GM23338 (cell line): Measurements from ENCODE around the gene BPIFB6. TPM values are rescaled to one million over a fixed set of nuclear protein-coding genes. Genes with fewer than 3 reads are reported as not detected.

Experiments
- ATAC-seq: fragments of 200-7000 bp; cut with Tn5 transposase; 3 replicates; pipeline ENCODE4 v1.9.1; 2020
- DNase-seq: peaks from one replicate; pipeline ENCODE4 v3.0.0-alpha.2; 2015; ENCODE audit warnings: low spot score
- H2AFZ ChIP-seq: fragments of 200-600 bp; sonication (generic); 2 replicates; pipeline ENCODE4 v1.8.0; 2016; ENCODE audit warnings: antibody characterized with exemption, mild to moderate bottlenecking, moderate library complexity
- H3F3A ChIP-seq: fragments of 200-600 bp; sonication (generic); replicated peaks from 2 replicates; pipeline ENCODE4 v1.8.0; 2017; ENCODE audit warnings: antibody characterized with exemption, mixed run types, low read depth
- H3K27ac ChIP-seq: fragments of 200-600 bp; sonication (generic); 2 replicates; pipeline ENCODE4 v1.6.1; 2016; ENCODE audit warnings: low read depth
- H3K27me3 ChIP-seq: fragments of 200-600 bp; sonication (generic); 2 replicates; pipeline ENCODE4 v1.8.0; 2016; ENCODE audit warnings: mild to moderate bottlenecking, mixed run types, moderate library complexity; ENCODE audit not compliant: insufficient read depth
- H3K36me3 ChIP-seq: fragments of 200-600 bp; sonication (generic); 2 replicates; pipeline ENCODE4 v1.8.0; 2016; ENCODE audit warnings: mild to moderate bottlenecking; ENCODE audit not compliant: insufficient read depth
- H3K4me1 ChIP-seq: fragments of 200-600 bp; sonication (generic); 2 replicates; pipeline ENCODE4 v1.8.0; 2016; ENCODE audit warnings: mild to moderate bottlenecking, moderate library complexity; ENCODE audit not compliant: insufficient read depth
- H3K4me2 ChIP-seq: fragments of 200-600 bp; sonication (generic); 2 replicates; pipeline ENCODE4 v1.7.1; 2017; ENCODE audit warnings: mixed run types
- H3K4me3 ChIP-seq: fragments of 200-600 bp; sonication (generic); 2 replicates; pipeline ENCODE4 v1.6.1; 2016; ENCODE audit warnings: mixed run types
- H3K79me2 ChIP-seq: fragments of 200-600 bp; sonication (generic); replicated peaks from 2 replicates; pipeline ENCODE4 v1.8.0; 2017; ENCODE audit warnings: mild to moderate bottlenecking; ENCODE audit not compliant: insufficient read depth
- H3K9me2 ChIP-seq: fragments of 200-600 bp; sonication (generic); 2 replicates; pipeline ENCODE4 v1.8.0; 2017; ENCODE audit not compliant: insufficient read depth
- H4K20me1 ChIP-seq: fragments of 200-600 bp; sonication (generic); replicated peaks from 2 replicates; pipeline ENCODE4 v1.8.0; 2017; ENCODE audit warnings: mild to moderate bottlenecking; ENCODE audit not compliant: insufficient read depth
- H3K27ac Mint-ChIP-seq: 2 replicates; pipeline ENCODE4 v1.8.0; 2020; ENCODE audit warnings: inconsistent platforms, mild to moderate bottlenecking, moderate library complexity, mixed read lengths
- H3K27me3 Mint-ChIP-seq: 3 replicates; pipeline ENCODE4 v1.8.0; 2022; ENCODE audit warnings: low read depth, mild to moderate bottlenecking, moderate library complexity, mixed read lengths, inconsistent platforms; ENCODE audit not compliant: insufficient read depth, poor library complexity
- H3K36me3 Mint-ChIP-seq: 3 replicates; pipeline ENCODE4 v1.8.0; 2021; ENCODE audit warnings: low read depth, mild to moderate bottlenecking, inconsistent platforms, moderate library complexity, mixed read lengths
- H3K4me1 Mint-ChIP-seq: 3 replicates; pipeline ENCODE4 v1.8.0; 2020; ENCODE audit warnings: mild to moderate bottlenecking, inconsistent platforms, mixed read lengths
- H3K4me3 Mint-ChIP-seq: 3 replicates; pipeline ENCODE4 v1.8.0; 2021; ENCODE audit warnings: moderate library complexity, mild to moderate bottlenecking, inconsistent platforms, mixed read lengths
- H3K9me3 Mint-ChIP-seq: 3 replicates; pipeline ENCODE4 v1.8.0; 2020; ENCODE audit warnings: moderate library complexity, mild to moderate bottlenecking, inconsistent platforms, mixed read lengths
- CREB1 ChIP-seq: fragments of 250-450 bp; sonication (Bioruptor Pico); IDR thresholded peaks from 2 replicates; pipeline ENCODE4 v1.5.0; 2020; ENCODE audit warnings: low read depth, mild to moderate bottlenecking, moderate library complexity
- EZH2 ChIP-seq: fragments of 200-600 bp; sonication (generic); IDR thresholded peaks from one replicate; pipeline ENCODE4 v1.8.0; 2017; ENCODE audit warnings: antibody characterized with exemption, mild to moderate bottlenecking, low read depth; ENCODE audit not compliant: unreplicated experiment
- EZH2phosphoT487 ChIP-seq: fragments of 200-600 bp; sonication (generic); IDR thresholded peaks from one replicate; pipeline ENCODE4 v1.8.1; 2018; ENCODE audit warnings: antibody characterized with exemption; ENCODE audit not compliant: unreplicated experiment
- JUNB ChIP-seq: IDR thresholded peaks from one replicate; pipeline ENCODE4 v1.6.1; 2016; ENCODE audit warnings: antibody characterized with exemption; ENCODE audit not compliant: unreplicated experiment
- NANOG ChIP-seq: IDR thresholded peaks from 2 replicates; pipeline ENCODE4 v1.6.1; 2016; ENCODE audit warnings: antibody characterized with exemption, borderline replicate concordance
- POLR2AphosphoS5 ChIP-seq: IDR thresholded peaks from 2 replicates; pipeline ENCODE4 v1.6.1; 2016; ENCODE audit warnings: antibody characterized with exemption, low read depth
- REST ChIP-seq: IDR thresholded peaks from one replicate; pipeline ENCODE4 v1.6.1; 2018; ENCODE audit warnings: antibody characterized with exemption; ENCODE audit not compliant: unreplicated experiment
- STAT1 ChIP-seq: IDR thresholded peaks from one replicate; pipeline ENCODE4 v1.6.1; 2016; ENCODE audit warnings: antibody characterized with exemption; ENCODE audit not compliant: unreplicated experiment
- ZNF114 ChIP-seq: fragments of 250-450 bp; sonication (Bioruptor Pico); IDR thresholded peaks from 2 replicates; pipeline ENCODE4 v1.5.0; 2020; ENCODE audit warnings: mild to moderate bottlenecking, moderate library complexity
- ZNF331 ChIP-seq: fragments of 250-450 bp; sonication (Bioruptor Pico); IDR thresholded peaks from 2 replicates; pipeline ENCODE4 v1.5.0; 2020; ENCODE audit warnings: low read depth, mild to moderate bottlenecking, moderate library complexity
- polyA plus RNA-seq: library from polyadenylated mRNA; unstranded; fragments of >200 nt; fragmentation: Nextera tagmentation; extraction: Ambion mirVana; gene quantifications from 2 replicates; pipeline ENCODE4 v1.2.1, GENCODE V29; 2016
- total RNA-seq: library from RNA; depleted of rRNA; stranded (reverse); fragments of >200 nt; shearing (Covaris generic); gene quantifications from 2 replicates; pipeline ENCODE4 v1.2.3, GENCODE V29; 2014
- TF ChIP-seq, protein P1 (sequence below): IDR thresholded peaks from 2 replicates; pipeline ENCODE4 v1.6.1; 2016; ENCODE audit warnings: antibody characterized with exemption
- TF ChIP-seq, protein P2 (sequence below): fragments of 250-450 bp; sonication (Bioruptor Pico); IDR thresholded peaks from 2 replicates; pipeline ENCODE4 v1.5.0; 2020; ENCODE audit warnings: mild to moderate bottlenecking, moderate library complexity
- TF ChIP-seq, protein P3 (sequence below), 2 experiments: fragments of 200-600 bp in 1 of 2; sonication (generic) in 1 of 2; conservative IDR thresholded peaks; 2 replicates each; pipeline versions ENCODE4 v1.5.1 to v1.6.1; 2016 to 2017; ENCODE audit warnings: antibody characterized with exemption in 2 of 2, low read depth in 2 of 2, mild to moderate bottlenecking in 2 of 2, moderate library complexity in 1 of 2

The BPIFB6 gene
- total and polyA plus RNA-seq, 2 experiments from 2014 or later: not detected

GRCh38 chr20:33010133-33010504, 21.3 kb upstream of the BPIFB6 start:
- TF ChIP-seq CREB1 (no peak), EZH2phosphoT487 (no peak), STAT1 (no peak), JUNB (no peak), POLR2AphosphoS5 (no peak), REST (no peak), ZNF114 (CRISPR knock-in tag) (no peak), ZNF331 (CRISPR knock-in tag) (no peak), EZH2 (no peak), NANOG (no peak)
- TF ChIP-seq, protein P1, sequence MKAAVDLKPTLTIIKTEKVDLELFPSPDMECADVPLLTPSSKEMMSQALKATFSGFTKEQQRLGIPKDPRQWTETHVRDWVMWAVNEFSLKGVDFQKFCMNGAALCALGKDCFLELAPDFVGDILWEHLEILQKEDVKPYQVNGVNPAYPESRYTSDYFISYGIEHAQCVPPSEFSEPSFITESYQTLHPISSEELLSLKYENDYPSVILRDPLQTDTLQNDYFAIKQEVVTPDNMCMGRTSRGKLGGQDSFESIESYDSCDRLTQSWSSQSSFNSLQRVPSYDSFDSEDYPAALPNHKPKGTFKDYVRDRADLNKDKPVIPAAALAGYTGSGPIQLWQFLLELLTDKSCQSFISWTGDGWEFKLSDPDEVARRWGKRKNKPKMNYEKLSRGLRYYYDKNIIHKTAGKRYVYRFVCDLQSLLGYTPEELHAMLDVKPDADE: no peak
- TF ChIP-seq, protein P2, sequence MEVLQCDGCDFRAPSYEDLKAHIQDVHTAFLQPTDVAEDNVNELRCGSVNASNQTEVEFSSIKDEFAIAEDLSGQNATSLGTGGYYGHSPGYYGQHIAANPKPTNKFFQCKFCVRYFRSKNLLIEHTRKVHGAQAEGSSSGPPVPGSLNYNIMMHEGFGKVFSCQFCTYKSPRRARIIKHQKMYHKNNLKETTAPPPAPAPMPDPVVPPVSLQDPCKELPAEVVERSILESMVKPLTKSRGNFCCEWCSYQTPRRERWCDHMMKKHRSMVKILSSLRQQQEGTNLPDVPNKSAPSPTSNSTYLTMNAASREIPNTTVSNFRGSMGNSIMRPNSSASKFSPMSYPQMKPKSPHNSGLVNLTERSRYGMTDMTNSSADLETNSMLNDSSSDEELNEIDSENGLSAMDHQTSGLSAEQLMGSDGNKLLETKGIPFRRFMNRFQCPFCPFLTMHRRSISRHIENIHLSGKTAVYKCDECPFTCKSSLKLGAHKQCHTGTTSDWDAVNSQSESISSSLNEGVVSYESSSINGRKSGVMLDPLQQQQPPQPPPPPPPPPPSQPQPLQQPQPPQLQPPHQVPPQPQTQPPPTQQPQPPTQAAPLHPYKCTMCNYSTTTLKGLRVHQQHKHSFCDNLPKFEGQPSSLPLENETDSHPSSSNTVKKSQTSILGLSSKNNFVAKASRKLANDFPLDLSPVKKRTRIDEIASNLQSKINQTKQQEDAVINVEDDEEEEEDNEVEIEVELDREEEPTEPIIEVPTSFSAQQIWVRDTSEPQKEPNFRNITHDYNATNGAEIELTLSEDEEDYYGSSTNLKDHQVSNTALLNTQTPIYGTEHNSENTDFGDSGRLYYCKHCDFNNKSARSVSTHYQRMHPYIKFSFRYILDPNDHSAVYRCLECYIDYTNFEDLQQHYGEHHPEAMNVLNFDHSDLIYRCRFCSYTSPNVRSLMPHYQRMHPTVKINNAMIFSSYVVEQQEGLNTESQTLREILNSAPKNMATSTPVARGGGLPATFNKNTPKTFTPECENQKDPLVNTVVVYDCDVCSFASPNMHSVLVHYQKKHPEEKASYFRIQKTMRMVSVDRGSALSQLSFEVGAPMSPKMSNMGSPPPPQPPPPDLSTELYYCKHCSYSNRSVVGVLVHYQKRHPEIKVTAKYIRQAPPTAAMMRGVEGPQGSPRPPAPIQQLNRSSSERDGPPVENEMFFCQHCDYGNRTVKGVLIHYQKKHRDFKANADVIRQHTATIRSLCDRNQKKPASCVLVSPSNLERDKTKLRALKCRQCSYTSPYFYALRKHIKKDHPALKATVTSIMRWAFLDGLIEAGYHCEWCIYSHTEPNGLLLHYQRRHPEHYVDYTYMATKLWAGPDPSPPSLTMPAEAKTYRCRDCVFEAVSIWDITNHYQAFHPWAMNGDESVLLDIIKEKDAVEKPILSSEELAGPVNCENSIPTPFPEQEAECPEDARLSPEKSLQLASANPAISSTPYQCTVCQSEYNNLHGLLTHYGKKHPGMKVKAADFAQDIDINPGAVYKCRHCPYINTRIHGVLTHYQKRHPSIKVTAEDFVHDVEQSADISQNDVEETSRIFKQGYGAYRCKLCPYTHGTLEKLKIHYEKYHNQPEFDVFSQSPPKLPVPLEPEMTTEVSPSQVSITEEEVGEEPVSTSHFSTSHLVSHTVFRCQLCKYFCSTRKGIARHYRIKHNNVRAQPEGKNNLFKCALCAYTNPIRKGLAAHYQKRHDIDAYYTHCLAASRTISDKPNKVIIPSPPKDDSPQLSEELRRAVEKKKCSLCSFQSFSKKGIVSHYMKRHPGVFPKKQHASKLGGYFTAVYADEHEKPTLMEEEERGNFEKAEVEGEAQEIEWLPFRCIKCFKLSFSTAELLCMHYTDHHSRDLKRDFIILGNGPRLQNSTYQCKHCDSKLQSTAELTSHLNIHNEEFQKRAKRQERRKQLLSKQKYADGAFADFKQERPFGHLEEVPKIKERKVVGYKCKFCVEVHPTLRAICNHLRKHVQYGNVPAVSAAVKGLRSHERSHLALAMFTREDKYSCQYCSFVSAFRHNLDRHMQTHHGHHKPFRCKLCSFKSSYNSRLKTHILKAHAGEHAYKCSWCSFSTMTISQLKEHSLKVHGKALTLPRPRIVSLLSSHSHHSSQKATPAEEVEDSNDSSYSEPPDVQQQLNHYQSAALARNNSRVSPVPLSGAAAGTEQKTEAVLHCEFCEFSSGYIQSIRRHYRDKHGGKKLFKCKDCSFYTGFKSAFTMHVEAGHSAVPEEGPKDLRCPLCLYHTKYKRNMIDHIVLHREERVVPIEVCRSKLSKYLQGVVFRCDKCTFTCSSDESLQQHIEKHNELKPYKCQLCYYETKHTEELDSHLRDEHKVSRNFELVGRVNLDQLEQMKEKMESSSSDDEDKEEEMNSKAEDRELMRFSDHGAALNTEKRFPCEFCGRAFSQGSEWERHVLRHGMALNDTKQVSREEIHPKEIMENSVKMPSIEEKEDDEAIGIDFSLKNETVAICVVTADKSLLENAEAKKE (CRISPR knock-in tag): no peak
- TF ChIP-seq, protein P3, sequence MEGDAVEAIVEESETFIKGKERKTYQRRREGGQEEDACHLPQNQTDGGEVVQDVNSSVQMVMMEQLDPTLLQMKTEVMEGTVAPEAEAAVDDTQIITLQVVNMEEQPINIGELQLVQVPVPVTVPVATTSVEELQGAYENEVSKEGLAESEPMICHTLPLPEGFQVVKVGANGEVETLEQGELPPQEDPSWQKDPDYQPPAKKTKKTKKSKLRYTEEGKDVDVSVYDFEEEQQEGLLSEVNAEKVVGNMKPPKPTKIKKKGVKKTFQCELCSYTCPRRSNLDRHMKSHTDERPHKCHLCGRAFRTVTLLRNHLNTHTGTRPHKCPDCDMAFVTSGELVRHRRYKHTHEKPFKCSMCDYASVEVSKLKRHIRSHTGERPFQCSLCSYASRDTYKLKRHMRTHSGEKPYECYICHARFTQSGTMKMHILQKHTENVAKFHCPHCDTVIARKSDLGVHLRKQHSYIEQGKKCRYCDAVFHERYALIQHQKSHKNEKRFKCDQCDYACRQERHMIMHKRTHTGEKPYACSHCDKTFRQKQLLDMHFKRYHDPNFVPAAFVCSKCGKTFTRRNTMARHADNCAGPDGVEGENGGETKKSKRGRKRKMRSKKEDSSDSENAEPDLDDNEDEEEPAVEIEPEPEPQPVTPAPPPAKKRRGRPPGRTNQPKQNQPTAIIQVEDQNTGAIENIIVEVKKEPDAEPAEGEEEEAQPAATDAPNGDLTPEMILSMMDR (conservative IDR thresholded peaks at IDR 0.05; ENCODE audit: low read depth in 2 of 2): no peak
- Histone ChIP-seq H3K79me2 (no peaks in the 10 kb centered on the region), H3K27ac (no peak overlapping the region), H3K36me3 (no peaks in the 10 kb centered on the region), H3K4me2 (no peak overlapping the region), H3K4me1 (no peaks in the 10 kb centered on the region), H3K9me2 (no peaks in the 10 kb centered on the region), H3K4me3 (no peak overlapping the region), H4K20me1 (no peaks in the 10 kb centered on the region), H3K27me3 (no peaks in the 10 kb centered on the region), H3F3A (no peaks in the 10 kb centered on the region), H2AFZ (0 out of 2 replicates have a peak overlapping the region, but pooled peaks have one; percentile 43)
- Mint-ChIP-seq H3K4me1 (peaks cover 11% of the 10 kb centered on the region), H3K9me3 (peaks cover 4% of the 10 kb centered on the region; the same call in 2 of the 3 replicates), H3K27ac (no peak overlapping the region), H3K4me3 (no peak overlapping the region), H3K36me3 (peaks cover 2% of the 10 kb centered on the region; the same call in 1 of the 3 replicates), H3K27me3 (peaks cover 17% of the 10 kb centered on the region)
- no peak for DNase-seq
- no peak for ATAC-seq
